ENCODE results near the gene ZNF497. TPM values are rescaled to one million over a fixed set of nuclear protein-coding genes. Genes with fewer than 3 reads are reported as not detected.

ZNF497 gene
- total RNA-seq, 1 experiment from 2014 or later, result 1.1 TPM

GRCh38 chr19:58367698-58368454 is 5.3 kb upstream of the ZNF497 start:
- no peak overlapping the region for H3K9ac ChIP-seq (ENCODE audit: low read length)
- H3K4me1 ChIP-seq (ENCODE audit: low read length), result peaks cover 6% of the 10 kb centered on the region; the same call in 1 of the 2 replicates
- H3K4me2 ChIP-seq (ENCODE audit: low read depth, low read length, poor library complexity, severe bottlenecking), result no peak overlapping the region
- H3K9me3 ChIP-seq (ENCODE audit: low read length), result no peaks in the 10 kb centered on the region
- H2AFZ ChIP-seq (ENCODE audit: low read length), result no peak overlapping the region
- H3K9me2 ChIP-seq (replicated peaks; ENCODE audit: insufficient read depth, low read length), result no peaks in the 10 kb centered on the region
- no peaks in the 10 kb centered on the region for H3K27me3 ChIP-seq (ENCODE audit: low read length)
- H3K36me3 ChIP-seq (ENCODE audit: insufficient read depth, low read length), result no peaks in the 10 kb centered on the region
- no peaks in the 10 kb centered on the region for H4K20me1 ChIP-seq (ENCODE audit: insufficient read depth, low read depth, low read length)
- no peaks in the 10 kb centered on the region for H3K79me2 ChIP-seq (ENCODE audit: low read length)
- H3K27ac ChIP-seq (ENCODE audit: low read length), result no peak overlapping the region
- no peak for DNase-seq
- H3K4me3 ChIP-seq (ENCODE audit: low read length), result no peak overlapping the region

GRCh38 chr19:58366585-58367430 is 4.3 kb upstream of the ZNF497 start:
- Histone ChIP-seq H3K27me3 (ENCODE audit: low read length) (no peaks in the 10 kb centered on the region), H3K36me3 (ENCODE audit: insufficient read depth, low read length) (no peaks in the 10 kb centered on the region), H3K4me3 (ENCODE audit: low read length) (no peak overlapping the region), H3K4me1 (ENCODE audit: low read length) (peaks cover 7% of the 10 kb centered on the region), H4K20me1 (ENCODE audit: insufficient read depth, low read depth, low read length) (no peaks in the 10 kb centered on the region), H3K9me2 (replicated peaks; ENCODE audit: insufficient read depth, low read length) (no peaks in the 10 kb centered on the region), H3K27ac (ENCODE audit: low read length) (no peak overlapping the region), H2AFZ (ENCODE audit: low read length) (no peak overlapping the region), H3K9me3 (ENCODE audit: low read length) (no peaks in the 10 kb centered on the region), H3K9ac (ENCODE audit: low read length) (no peak overlapping the region), H3K79me2 (ENCODE audit: low read length) (peaks cover 3% of the 10 kb centered on the region), H3K4me2 (ENCODE audit: low read depth, low read length, poor library complexity, severe bottlenecking) (no peak overlapping the region)
- DNase-seq, result no peak

DNA sequence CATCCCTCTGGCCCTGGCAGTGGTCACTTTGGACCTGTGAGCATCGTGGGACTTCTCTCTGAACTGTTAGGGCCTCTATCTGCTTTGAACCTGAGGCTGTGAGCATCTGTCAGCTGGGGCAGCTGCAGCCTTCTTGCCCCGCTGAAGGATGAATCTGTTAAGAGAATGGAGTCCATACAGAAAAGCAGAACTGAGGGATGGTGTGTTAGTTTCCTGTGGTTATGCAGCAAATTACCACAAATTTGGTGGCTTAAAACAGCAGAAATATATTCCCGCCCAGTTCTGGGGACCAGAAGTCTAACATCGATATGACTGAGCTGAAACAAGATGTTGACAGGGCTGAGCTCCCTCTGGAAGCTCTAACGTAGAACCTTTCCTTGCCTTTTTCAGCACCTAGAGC is 1.6 kb upstream of the ZNF497 start:
- H3K9me3 ChIP-seq (ENCODE audit: low read length), result no peaks in the 10 kb centered on the region
- no peaks in the 10 kb centered on the region for H3K36me3 ChIP-seq (ENCODE audit: insufficient read depth, low read length)
- H3K79me2 ChIP-seq (ENCODE audit: low read length), result peaks cover 13% of the 10 kb centered on the region
- no peak overlapping the region for H3K4me3 ChIP-seq (ENCODE audit: low read length)
- no peak for DNase-seq
- no peak overlapping the region for H2AFZ ChIP-seq (ENCODE audit: low read length)
- peaks cover 17% of the 10 kb centered on the region for H3K4me1 ChIP-seq (ENCODE audit: low read length)
- no peaks in the 10 kb centered on the region for H3K9me2 ChIP-seq (replicated peaks; ENCODE audit: insufficient read depth, low read length)
- no peak overlapping the region for H3K4me2 ChIP-seq (ENCODE audit: low read depth, low read length, poor library complexity, severe bottlenecking)
- no peaks in the 10 kb centered on the region for H4K20me1 ChIP-seq (ENCODE audit: insufficient read depth, low read depth, low read length)
- H3K9ac ChIP-seq (ENCODE audit: low read length), result 0 out of 2 replicates have a peak overlapping the region, but pooled peaks have one; percentile 4
- no peak overlapping the region for H3K27ac ChIP-seq (ENCODE audit: low read length)
- no peaks in the 10 kb centered on the region for H3K27me3 ChIP-seq (ENCODE audit: low read length)

DNA sequence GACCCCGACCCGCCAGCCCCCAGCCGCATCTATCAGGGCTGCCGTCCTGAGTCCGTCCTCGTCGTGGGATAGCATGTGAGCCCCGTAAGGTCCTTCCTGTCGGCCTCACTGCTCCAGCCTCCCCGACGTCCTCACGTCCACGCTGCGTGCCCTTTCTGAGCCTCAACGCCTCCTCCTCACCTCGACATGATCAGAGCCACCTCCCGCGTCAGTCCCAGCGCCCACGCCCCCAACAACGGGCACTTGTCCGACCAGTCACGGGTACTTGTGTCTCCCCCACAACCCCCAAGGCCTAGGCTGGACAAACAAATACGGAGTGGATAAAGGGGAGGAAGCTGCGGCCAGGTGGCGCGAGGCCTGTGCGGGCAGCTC is 665 bp downstream of the ZNF497 start:
- Histone ChIP-seq H3K4me1 (ENCODE audit: low read length) (peaks cover 17% of the 10 kb centered on the region), H3K9me3 (ENCODE audit: low read length) (no peaks in the 10 kb centered on the region), H2AFZ (ENCODE audit: low read length) (peak overlapping the region; percentile 86; the same call in 1 of the 2 replicates), H3K79me2 (ENCODE audit: low read length) (peaks cover 13% of the 10 kb centered on the region), H3K36me3 (ENCODE audit: insufficient read depth, low read length) (no peaks in the 10 kb centered on the region), H3K4me2 (ENCODE audit: low read depth, low read length, poor library complexity, severe bottlenecking) (peak overlapping the region; percentile 98), H3K27me3 (ENCODE audit: low read length) (no peaks in the 10 kb centered on the region), H3K4me3 (ENCODE audit: low read length) (peak overlapping the region; percentile 96), H3K27ac (ENCODE audit: low read length) (peak overlapping the region; percentile 90), H3K9ac (ENCODE audit: low read length) (peak overlapping the region; percentile 99), H3K9me2 (replicated peaks; ENCODE audit: insufficient read depth, low read length) (no peaks in the 10 kb centered on the region), H4K20me1 (ENCODE audit: insufficient read depth, low read depth, low read length) (no peaks in the 10 kb centered on the region)
- peak; percentile 92 for DNase-seq

DNA sequence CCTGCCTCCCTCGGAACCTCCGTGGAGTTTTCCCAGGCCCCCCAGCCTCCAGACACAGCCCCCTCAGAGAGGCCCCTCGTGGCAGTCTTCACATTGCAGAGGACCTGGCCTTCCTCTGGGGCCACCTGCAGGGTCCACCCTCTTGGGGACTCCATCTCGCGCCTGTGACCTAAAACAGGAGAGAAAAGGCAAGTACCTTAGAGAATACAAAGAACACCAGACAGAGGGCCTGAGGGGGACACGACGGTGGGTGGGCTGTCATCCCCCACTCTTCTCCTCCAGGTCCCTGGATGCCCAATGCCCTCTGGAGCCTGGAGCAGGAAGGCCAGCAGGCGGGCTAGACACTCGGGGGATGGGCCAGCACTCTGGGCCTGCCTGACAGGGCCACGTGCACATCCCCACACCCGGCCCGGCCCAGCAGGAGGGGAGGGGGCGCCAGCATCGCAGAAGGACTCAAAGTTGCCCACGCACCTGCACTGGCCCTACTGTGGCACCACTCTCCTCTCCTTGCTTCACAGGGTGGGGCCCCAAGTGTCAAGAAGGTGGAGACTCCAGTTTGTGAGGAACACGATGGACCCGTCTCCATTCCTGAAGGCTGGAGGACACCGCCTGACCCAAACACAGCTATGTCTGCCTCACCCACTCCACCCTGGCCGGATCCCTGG is 4.9 kb downstream of the ZNF497 start:
- Histone ChIP-seq H2AFZ (ENCODE audit: low read length) (no peak overlapping the region), H3K36me3 (ENCODE audit: insufficient read depth, low read length) (no peaks in the 10 kb centered on the region), H3K4me2 (ENCODE audit: low read depth, low read length, poor library complexity, severe bottlenecking) (no peak overlapping the region), H3K4me1 (ENCODE audit: low read length) (peaks cover 13% of the 10 kb centered on the region), H3K9me2 (replicated peaks; ENCODE audit: insufficient read depth, low read length) (no peaks in the 10 kb centered on the region), H3K9ac (ENCODE audit: low read length) (no peak overlapping the region), H3K4me3 (ENCODE audit: low read length) (no peak overlapping the region), H3K79me2 (ENCODE audit: low read length) (peaks cover 13% of the 10 kb centered on the region), H3K27me3 (ENCODE audit: low read length) (no peaks in the 10 kb centered on the region), H3K27ac (ENCODE audit: low read length) (no peak overlapping the region), H4K20me1 (ENCODE audit: insufficient read depth, low read depth, low read length) (no peaks in the 10 kb centered on the region), H3K9me3 (ENCODE audit: low read length) (no peaks in the 10 kb centered on the region)
- no peak for DNase-seq

DNA sequence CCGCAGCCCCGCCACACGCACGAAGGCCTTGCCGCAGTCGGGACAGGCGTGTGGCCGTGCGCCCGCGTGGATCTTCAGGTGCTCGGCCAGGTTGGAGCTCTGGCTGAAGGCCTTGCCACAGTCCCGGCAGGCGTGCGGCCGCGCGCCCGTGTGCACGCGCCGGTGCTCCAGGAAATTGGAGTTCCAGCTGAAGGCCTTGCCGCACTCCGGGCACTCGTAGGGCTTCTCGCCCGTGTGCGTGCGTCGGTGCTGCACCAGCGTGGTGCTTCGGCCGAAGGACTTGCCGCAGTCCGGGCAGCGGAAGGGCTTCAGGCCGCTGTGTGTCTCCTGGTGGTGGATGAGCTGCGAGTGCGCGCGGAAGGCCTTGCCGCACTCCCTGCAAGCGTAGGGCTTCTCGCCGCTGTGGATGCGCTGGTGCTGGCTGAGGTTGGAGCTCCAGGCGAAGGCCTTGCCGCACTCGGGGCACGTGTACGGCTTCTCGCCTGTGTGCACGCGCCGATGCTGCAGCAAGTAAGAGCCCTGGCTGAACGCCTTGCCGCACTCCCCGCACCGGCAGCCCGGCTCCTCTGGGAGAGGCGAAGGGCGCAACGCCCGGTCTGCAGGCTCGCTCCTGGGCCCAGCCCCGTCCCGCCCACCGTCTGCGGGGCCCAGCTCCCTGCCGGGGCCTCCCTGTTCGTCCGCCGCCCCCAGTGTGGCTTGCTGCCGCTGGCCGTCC is 5.6 kb downstream of the ZNF497 start:
- peaks cover 11% of the 10 kb centered on the region for H3K79me2 ChIP-seq (ENCODE audit: low read length)
- H3K27me3 ChIP-seq (ENCODE audit: low read length), result no peaks in the 10 kb centered on the region
- H3K9me3 ChIP-seq (ENCODE audit: low read length), result no peaks in the 10 kb centered on the region
- peaks cover 11% of the 10 kb centered on the region for H3K4me1 ChIP-seq (ENCODE audit: low read length)
- no peaks in the 10 kb centered on the region for H3K36me3 ChIP-seq (ENCODE audit: insufficient read depth, low read length)
- H2AFZ ChIP-seq (ENCODE audit: low read length), result no peak overlapping the region
- no peak overlapping the region for H3K9ac ChIP-seq (ENCODE audit: low read length)
- H3K4me3 ChIP-seq (ENCODE audit: low read length), result no peak overlapping the region
- no peak overlapping the region for H3K27ac ChIP-seq (ENCODE audit: low read length)
- no peaks in the 10 kb centered on the region for H3K9me2 ChIP-seq (replicated peaks; ENCODE audit: insufficient read depth, low read length)
- H4K20me1 ChIP-seq (ENCODE audit: insufficient read depth, low read depth, low read length), result no peaks in the 10 kb centered on the region
- no peak overlapping the region for H3K4me2 ChIP-seq (ENCODE audit: low read depth, low read length, poor library complexity, severe bottlenecking)
- no peak for DNase-seq

DNA sequence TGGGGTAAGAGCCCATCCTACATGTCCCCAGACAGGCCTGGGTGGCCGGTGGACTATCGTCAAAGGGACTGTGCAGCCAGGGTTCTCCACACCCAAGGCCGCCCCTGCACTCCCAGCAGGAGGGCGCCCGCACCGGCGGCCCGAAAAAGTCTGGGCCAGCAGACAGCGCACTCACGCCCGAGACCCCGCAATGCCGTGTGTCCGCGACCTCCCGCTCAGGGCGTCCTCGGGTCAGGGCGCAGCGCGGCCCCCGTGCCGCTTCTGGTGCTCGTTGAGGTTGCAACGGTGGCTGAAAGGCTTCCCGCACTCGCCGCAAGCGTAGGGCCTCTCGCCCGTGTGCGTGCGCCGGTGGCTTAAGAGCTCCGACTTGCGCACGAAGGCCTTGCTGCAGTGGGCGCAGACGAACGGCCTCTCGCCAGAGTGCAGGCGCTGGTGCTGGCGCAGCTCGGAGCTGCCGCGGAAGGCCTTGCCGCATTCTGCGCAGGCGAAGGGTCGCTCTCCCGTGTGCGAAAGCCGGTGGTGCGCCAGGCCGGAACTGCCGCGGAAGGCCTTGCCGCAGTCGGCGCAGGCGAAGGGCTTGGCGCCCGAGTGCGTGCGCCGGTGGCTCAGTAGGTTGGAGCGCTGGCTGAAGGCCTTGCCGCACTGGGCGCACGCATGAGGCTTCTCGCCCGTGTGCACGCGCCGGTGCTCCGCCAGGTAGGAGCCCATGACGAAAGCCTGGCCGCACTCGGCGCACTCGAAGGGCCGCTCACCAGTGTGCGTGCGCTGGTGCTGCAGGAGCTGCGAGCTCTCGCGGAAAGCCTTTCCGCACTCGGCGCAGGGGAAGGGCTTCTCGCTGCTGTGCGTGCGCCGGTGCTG is 6.4 kb downstream of the ZNF497 start:
- no peak for DNase-seq

More for the DNA sequence above, 6.4 kb downstream of the ZNF497 start:
- Histone ChIP-seq H3K27ac (ENCODE audit: low read length) (no peak overlapping the region), H3K9ac (ENCODE audit: low read length) (no peak overlapping the region), H3K27me3 (ENCODE audit: low read length) (no peaks in the 10 kb centered on the region), H2AFZ (ENCODE audit: low read length) (no peak overlapping the region), H3K9me3 (ENCODE audit: low read length) (no peaks in the 10 kb centered on the region), H3K9me2 (replicated peaks; ENCODE audit: insufficient read depth, low read length) (no peaks in the 10 kb centered on the region), H3K36me3 (ENCODE audit: insufficient read depth, low read length) (no peaks in the 10 kb centered on the region), H3K4me1 (ENCODE audit: low read length) (peaks cover 3% of the 10 kb centered on the region), H3K4me3 (ENCODE audit: low read length) (no peak overlapping the region), H3K4me2 (ENCODE audit: low read depth, low read length, poor library complexity, severe bottlenecking) (no peak overlapping the region), H3K79me2 (ENCODE audit: low read length) (peaks cover 3% of the 10 kb centered on the region; the same call in 1 of the 2 replicates), H4K20me1 (ENCODE audit: insufficient read depth, low read depth, low read length) (no peaks in the 10 kb centered on the region)

All from Karpas-422 (cell line).